MCF 10A (cell line): ENCODE measurements around the gene MBIP. TPM values are rescaled to one million over a fixed set of nuclear protein-coding genes. Genes with fewer than 3 reads are reported as not detected.
A peak's percentile ranks its signal among the peaks of the same experiment; 100 is the strongest.

Source experiments
- BruUV-seq: library from RNA; stranded (reverse); fragments of 400-500 nt; replicated peaks from 2 replicates; lab custom pipeline; 2021; lab: Mats Ljungman, UMichigan
- CTCF ChIA-PET: fragments of 300-600 bp; sonication (Branson Sonifier 250); formaldehyde crosslinking; extraction: SDS; loops from one replicate; lab custom pipeline; 2021; ENCODE audit warnings: antibody characterized with exemption, inconsistent platforms; lab: Yijun Ruan, JAX
- POLR2A ChIA-PET: fragments of 300-600, 350-650 bp; sonication (Branson Sonifier 250); formaldehyde crosslinking; extraction: SDS; loops from one replicate; lab custom pipeline; 2020; ENCODE audit warnings: antibody characterized with exemption, inconsistent platforms; lab: Yijun Ruan, JAX
- DNase-seq: peaks from one replicate; pipeline ENCODE4 v3.0.0-alpha.2; 2018; ENCODE audit not compliant: unreplicated experiment
- H3K27ac Mint-ChIP-seq: one replicate; pipeline ENCODE4 v1.8.0; 2022; ENCODE audit warnings: mild to moderate bottlenecking, low read depth, mixed read lengths; ENCODE audit not compliant: unreplicated experiment
- H3K27me3 Mint-ChIP-seq: one replicate; pipeline ENCODE4 v1.8.0; 2022; ENCODE audit warnings: mixed read lengths; ENCODE audit not compliant: insufficient read depth, unreplicated experiment
- H3K36me3 Mint-ChIP-seq: one replicate; pipeline ENCODE4 v1.8.0; 2022; ENCODE audit warnings: mild to moderate bottlenecking, moderate library complexity, mixed read lengths; ENCODE audit not compliant: insufficient read depth, unreplicated experiment
- H3K4me1 Mint-ChIP-seq: one replicate; pipeline ENCODE4 v1.8.0; 2022; ENCODE audit warnings: mixed read lengths; ENCODE audit not compliant: insufficient read depth, unreplicated experiment
- H3K4me3 Mint-ChIP-seq: one replicate; pipeline ENCODE4 v1.8.0; 2022; ENCODE audit warnings: mild to moderate bottlenecking, moderate library complexity, mixed read lengths; ENCODE audit not compliant: unreplicated experiment
- H3K9me3 Mint-ChIP-seq: one replicate; pipeline ENCODE4 v1.8.0; 2022; ENCODE audit warnings: mixed read lengths; ENCODE audit not compliant: unreplicated experiment
- CTCF ChIP-seq: fragments of 200-600 bp; IDR thresholded peaks from one replicate; pipeline ENCODE4 v1.8.0; 2022; ENCODE audit warnings: antibody characterized with exemption, mild to moderate bottlenecking; ENCODE audit not compliant: unreplicated experiment
- intact Hi-C: fragments of 100-400 bp; cut with micrococcal nuclease; formaldehyde crosslinking; loops from 2 replicates; pipeline ENCODE4 v1.14.1; 2022
- total RNA-seq: library from RNA; stranded (reverse); gene quantifications from 2 replicates; pipeline ENCODE4 v1.2.3, GENCODE V29; 2022

Gene MBIP
- total RNA-seq, 1 experiment from 2014 or later = 20.9 TPM

DNA sequence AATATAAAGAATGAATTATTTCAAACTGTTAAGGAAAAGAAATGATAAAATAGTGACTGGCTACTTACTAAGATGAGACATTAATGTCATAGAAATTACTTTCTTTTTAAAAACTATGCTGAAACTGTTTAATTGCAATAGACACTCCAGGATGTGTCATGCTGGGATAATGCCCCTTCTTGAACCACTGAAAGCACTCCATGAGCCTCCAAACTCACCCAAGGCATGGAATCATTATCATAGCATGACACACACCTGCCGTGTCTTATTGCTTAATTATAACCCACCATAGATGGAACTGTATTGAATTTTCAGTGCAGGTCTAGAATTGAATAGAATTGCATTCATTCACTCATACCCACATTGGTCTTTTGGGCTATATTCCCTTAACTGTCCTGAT is 4.3 kb downstream of the MBIP start:
- no TSS peak for BruUV-seq
- H3K27me3 Mint-ChIP-seq = no peaks in the 10 kb centered on the region
- H3K9me3 Mint-ChIP-seq = no peaks in the 10 kb centered on the region
- no peak for TF ChIP-seq CTCF
- H3K27ac Mint-ChIP-seq = no peak overlapping the region
- H3K4me3 Mint-ChIP-seq = no peak overlapping the region
- no peak for DNase-seq
- CTCF ChIA-PET = interaction anchor here (0.6 to 1.3 kb wide), 3 partner anchors 237 to 1490 kb away, joined by 3 to 5 read pairs (median 5); no protein-coding TSS in a partner anchor
- intact Hi-C loops = loop anchor here (10.0 kb wide), 1 partner anchor 101 kb away; no protein-coding TSS in a partner anchor
- H3K36me3 Mint-ChIP-seq = peaks cover 52% of the 10 kb centered on the region
- peaks cover 15% of the 10 kb centered on the region for H3K4me1 Mint-ChIP-seq
- POLR2A ChIA-PET = interaction anchor here (0.6 kb wide), 1 partner anchor 126 kb away, joined by 3 read pairs; no protein-coding TSS in a partner anchor

DNA sequence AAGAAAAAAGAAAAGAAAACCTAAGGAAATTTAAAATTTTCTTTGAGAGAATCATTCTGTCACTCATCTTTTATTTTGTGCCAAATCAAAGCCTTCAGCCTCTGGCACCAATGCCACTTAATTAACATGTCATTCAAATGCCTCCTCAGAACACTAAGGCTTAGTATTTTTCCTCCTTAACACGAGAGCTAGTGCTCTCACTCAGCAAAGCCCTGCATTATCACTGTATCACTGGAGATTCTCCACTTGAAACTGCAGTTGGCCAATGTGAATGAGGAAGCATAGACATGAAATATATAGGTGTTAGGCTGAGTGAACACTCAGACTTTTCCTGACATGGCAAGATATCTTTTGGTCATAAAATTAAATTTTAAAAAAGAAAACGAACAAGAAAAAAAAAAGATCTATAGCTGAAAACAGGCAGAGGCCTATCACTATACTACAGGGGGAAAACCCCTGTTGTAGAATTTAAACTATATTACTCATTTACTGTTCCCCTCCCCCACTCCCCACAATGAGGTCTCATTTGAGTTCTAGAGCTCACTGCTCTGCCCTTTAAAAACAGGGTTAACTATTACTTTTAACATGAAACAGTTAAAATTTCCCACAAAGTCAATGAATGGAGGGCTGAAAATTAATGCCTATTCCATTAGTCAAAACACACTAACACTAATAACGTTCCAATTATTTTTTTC is 5.1 kb downstream of the MBIP start:
- no peak for DNase-seq
- H3K9me3 Mint-ChIP-seq = no peaks in the 10 kb centered on the region
- no peak for TF ChIP-seq CTCF
- H3K36me3 Mint-ChIP-seq = peaks cover 54% of the 10 kb centered on the region
- peaks cover 10% of the 10 kb centered on the region for H3K4me1 Mint-ChIP-seq
- CTCF ChIA-PET = interaction anchor here (0.6 to 1.0 kb wide), 2 partner anchors 23 to 217 kb away, joined by 3 to 5 read pairs; no protein-coding TSS in a partner anchor
- no peak overlapping the region for H3K27ac Mint-ChIP-seq
- POLR2A ChIA-PET = interaction anchor here (0.6 kb wide), 1 partner anchor 127 kb away, joined by 3 read pairs; no protein-coding TSS in a partner anchor
- BruUV-seq = no TSS peak
- H3K4me3 Mint-ChIP-seq = no peak overlapping the region
- intact Hi-C loops = loop anchor here (10.0 kb wide), 1 partner anchor 101 kb away; no protein-coding TSS in a partner anchor
- H3K27me3 Mint-ChIP-seq = no peaks in the 10 kb centered on the region

- ChIA-PET CTCF (interaction anchor here (0.7 to 1.7 kb wide), 7 partner anchors 62 to 253 kb away, joined by 3 to 9 read pairs (median 3); no protein-coding TSS in a partner anchor), POLR2A (interaction anchor here (0.8 kb wide), 1 partner anchor 243 kb away, joined by 3 read pairs; no protein-coding TSS in a partner anchor)
- H3K27me3 Mint-ChIP-seq = no peaks in the 10 kb centered on the region
- no peaks in the 10 kb centered on the region for H3K9me3 Mint-ChIP-seq
- H3K27ac Mint-ChIP-seq = no peak overlapping the region
- BruUV-seq = no TSS peak
- H3K4me3 Mint-ChIP-seq = no peak overlapping the region
- intact Hi-C loops = loop anchor here (1.0 to 10.0 kb wide), 2 partner anchors 99 to 209 kb away; no protein-coding TSS in a partner anchor
- peaks cover 10% of the 10 kb centered on the region for H3K4me1 Mint-ChIP-seq
- no peak for DNase-seq
- peaks cover 67% of the 10 kb centered on the region for H3K36me3 Mint-ChIP-seq
- peak; percentile 9 for TF ChIP-seq CTCF
Observed at GRCh38 chr14:36313898-36314297, 6.5 kb downstream of the MBIP start.

DNA sequence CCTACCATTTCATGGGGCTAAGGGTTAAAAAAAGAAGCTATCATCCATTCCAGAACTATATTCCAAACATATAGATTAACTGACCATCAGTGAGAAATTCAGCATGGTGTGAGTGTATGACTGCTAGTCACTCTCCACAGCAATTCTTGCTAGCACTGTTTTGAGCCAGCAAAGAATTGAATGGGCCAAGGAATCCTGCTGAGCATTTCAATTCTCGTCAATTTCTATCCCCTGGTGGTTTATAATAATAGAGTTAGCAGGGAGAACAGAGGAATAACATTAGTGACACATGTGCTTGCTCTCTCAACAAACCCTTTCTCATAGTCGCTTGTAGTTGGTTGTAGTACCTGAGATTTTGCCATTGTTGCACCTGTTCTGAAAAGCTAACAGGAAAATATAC is 7.2 kb downstream of the MBIP start:
- no peak overlapping the region for H3K4me3 Mint-ChIP-seq

More for the DNA sequence above, 7.2 kb downstream of the MBIP start:
- TF ChIP-seq CTCF = no peak
- DNase-seq = no peak
- no TSS peak for BruUV-seq
- POLR2A ChIA-PET = no interaction called here
- CTCF ChIA-PET = interaction anchor here (0.5 to 1.7 kb wide), 7 partner anchors 39 to 1598 kb away, joined by 3 to 9 read pairs (median 3); no protein-coding TSS in a partner anchor
- Mint-ChIP-seq H3K36me3 (peaks cover 73% of the 10 kb centered on the region), H3K27ac (no peak overlapping the region), H3K9me3 (no peaks in the 10 kb centered on the region), H3K4me1 (peaks cover 10% of the 10 kb centered on the region), H3K27me3 (no peaks in the 10 kb centered on the region)
- intact Hi-C loops = loop anchor here (10.0 kb wide), 1 partner anchor 98 kb away; no protein-coding TSS in a partner anchor
